NCI-H128 (cell line): ENCODE results near the gene ACSL4.
A peak's percentile ranks its signal among the peaks of the same experiment; 100 is the strongest.
"Not testable (repeated sequence)": the region's sequence is repeated elsewhere in the genome, so short reads cannot be mapped to it uniquely, and the experiment has no call there.

Source experiments
- DNase-seq: peaks from one replicate; lab custom pipeline; 2025; ENCODE audit not compliant: unreplicated experiment; lab: John Stamatoyannopoulos, UW

Gene ACSL4

GRCh38 chrX:109732807-109733612, at the start of gene ACSL4:
Gene ACSL4 (minus strand): TSS chrX:109733257. CDS start chrX:109683363, 49,894 bp downstream.
- peak; percentile 69 for DNase-seq

GRCh38 chrX:109777749-109778148, 44.7 kb upstream of the ACSL4 start:
- DNase-seq, result no peak

GRCh38 chrX:109776986-109777385, 43.9 kb upstream of the ACSL4 start:
- DNase-seq, result no peak

GRCh38 chrX:109776432-109776831, 43.4 kb upstream of the ACSL4 start:
- DNase-seq, result no peak

GRCh38 chrX:109775386-109775785, 42.3 kb upstream of the ACSL4 start:
- DNase-seq, result no peak

- DNase-seq, result no peak
Measured at GRCh38 chrX:109774706-109775105, 41.6 kb upstream of the ACSL4 start.

- DNase-seq, result no peak
Measured at GRCh38 chrX:109774136-109774535, 41.1 kb upstream of the ACSL4 start.

- DNase-seq, result no peak
Measured at GRCh38 chrX:109773374-109773773, 40.3 kb upstream of the ACSL4 start.

- DNase-seq, result no peak
Measured at GRCh38 chrX:109770780-109771179, 37.7 kb upstream of the ACSL4 start.

GRCh38 chrX:109760922-109761250, 27.8 kb upstream of the ACSL4 start:
- no peak for DNase-seq

- no peak for DNase-seq
Measured at GRCh38 chrX:109760209-109760921, 27.3 kb upstream of the ACSL4 start.

GRCh38 chrX:109753256-109753655, 20.2 kb upstream of the ACSL4 start:
- no peak for DNase-seq

GRCh38 chrX:109751698-109752097, 18.6 kb upstream of the ACSL4 start:
- DNase-seq, result no peak

- no peak for DNase-seq
Measured at GRCh38 chrX:109749207-109749606, 16.1 kb upstream of the ACSL4 start.

- DNase-seq, result no peak
Measured at GRCh38 chrX:109747681-109748080, 14.6 kb upstream of the ACSL4 start.

- no peak for DNase-seq
Measured at GRCh38 chrX:109742722-109743121, 9.7 kb upstream of the ACSL4 start.

- DNase-seq, result not testable (repeated sequence)
Measured at GRCh38 chrX:109740896-109741295, 7.8 kb upstream of the ACSL4 start.

- DNase-seq, result no peak
Measured at GRCh38 chrX:109740433-109740809, 7.4 kb upstream of the ACSL4 start.

GRCh38 chrX:109739625-109740432, 6.8 kb upstream of the ACSL4 start:
- DNase-seq, result no peak

- DNase-seq, result no peak
Measured at GRCh38 chrX:109735202-109735744, 2.2 kb upstream of the ACSL4 start.

- no peak for DNase-seq
Measured at GRCh38 chrX:109733613-109734083, 591 bp upstream of the ACSL4 start.
